HepG2 (cell line): ENCODE measurements around the gene NPC1. TPM values are rescaled to one million over a fixed set of nuclear protein-coding genes. Genes with fewer than 3 reads are reported as not detected.

ENCODE experiments used
- ATAC-seq: fragments of 200-7000 bp; cut with Tn5 transposase; 3 replicates; pipeline ENCODE4 v1.9.1; 2020; ENCODE audit warnings: mild to moderate bottlenecking, moderate library complexity
- BruUV-seq: library from RNA; stranded (reverse); fragments of 400-500 nt; replicated peaks from 2 replicates; lab custom pipeline; 2021; lab: Mats Ljungman, UMichigan
- CTCF ChIA-PET: fragments of 300-600 bp; formaldehyde crosslinking; extraction: SDS; loops from one replicate; lab custom pipeline; 2021; ENCODE audit warnings: low total read pairs, inconsistent platforms, low intra/inter-chr PET ratio; lab: Yijun Ruan, JAX
- POLR2A ChIA-PET: fragments of 350-600 bp; sonication (Branson Sonifier 250); formaldehyde crosslinking; loops from one replicate; lab custom pipeline; 2020; ENCODE audit warnings: antibody characterized with exemption, inconsistent platforms; lab: Yijun Ruan, JAX
- DNase-seq: peaks from one replicate; pipeline ENCODE4 v3.0.0-alpha.2; 2015; ENCODE audit warnings: low spot score
- FAIRE-seq: peaks from 3 replicates; lab custom pipeline; 2011; peaks lifted over from hg19 to GRCh38; lab: Jason Lieb, UNC
- H2AFZ ChIP-seq: one replicate; pipeline ENCODE4 v1.6.1; 2011; ENCODE audit warnings: low read length, inconsistent platforms
- H3K27ac ChIP-seq: fragments of 300-600 bp; 3 replicates; pipeline ENCODE4 v1.8.0; 2011; ENCODE audit warnings: mixed run types, mild to moderate bottlenecking, mixed read lengths, low read length, inconsistent platforms; ENCODE audit not compliant: insufficient read depth; ENCODE audit errors: extremely low read length
- H3K27me3 ChIP-seq, 2 experiments: fragments of 200-600 bp in 1 of 2; 2 replicates in 1 of 2; 3 replicates in 1 of 2; pipeline versions ENCODE4 v1.6.0 to v1.8.0; 2011; ENCODE audit warnings: low read length in 2 of 2, mild to moderate bottlenecking in 2 of 2, moderate library complexity in 2 of 2, inconsistent platforms in 1 of 2; ENCODE audit not compliant: insufficient read depth in 2 of 2, control insufficient read depth in 1 of 2
- H3K36me3 ChIP-seq, 2 experiments: fragments of 200-600 bp in 1 of 2; replicated peaks in 1 of 2; 2 replicates in 1 of 2; 3 replicates in 1 of 2; pipeline versions ENCODE4 v1.5.1 to v1.8.0; 2011; ENCODE audit warnings: low read length in 2 of 2, inconsistent platforms in 1 of 2; ENCODE audit not compliant: insufficient read depth in 2 of 2, control insufficient read depth in 1 of 2
- H3K4me1 ChIP-seq: 2 replicates; pipeline ENCODE4 v1.5.1; 2012; ENCODE audit warnings: low read length, inconsistent platforms; ENCODE audit not compliant: insufficient read depth
- H3K4me2 ChIP-seq: 2 replicates; pipeline ENCODE4 v1.6.0; 2011; ENCODE audit warnings: low read depth, low read length, inconsistent platforms
- H3K4me3 ChIP-seq, 3 experiments: fragments of 200-600 bp in 1 of 3; sonication (generic), shearing (Covaris generic) in 1 of 3; replicated peaks in 1 of 3; 2 replicates each; pipeline ENCODE4 v1.5.1; 2011 to 2016; ENCODE audit warnings: low read length in 3 of 3, inconsistent platforms in 2 of 3, low read depth in 2 of 3, mild to moderate bottlenecking in 2 of 3, control low read depth in 1 of 3, mixed read lengths in 1 of 3; ENCODE audit not compliant: insufficient read depth in 1 of 3
- H3K79me2 ChIP-seq: one replicate; pipeline ENCODE4 v1.6.1; 2011; ENCODE audit warnings: low read length, inconsistent platforms; ENCODE audit not compliant: insufficient read depth
- H3K9ac ChIP-seq: 2 replicates; pipeline ENCODE4 v1.6.0; 2011; ENCODE audit warnings: mild to moderate bottlenecking, low read depth, low read length, inconsistent platforms; ENCODE audit not compliant: insufficient read depth
- H3K9me3 ChIP-seq: 2 replicates; pipeline ENCODE4 v1.5.1; 2012; ENCODE audit warnings: mild to moderate bottlenecking, low read length
- H4K20me1 ChIP-seq: 2 replicates; pipeline ENCODE4 v1.6.0; 2011; ENCODE audit warnings: inconsistent platforms, mild to moderate bottlenecking, low read length, moderate library complexity; ENCODE audit not compliant: insufficient read depth
- ARNT2 ChIP-seq: sonication (generic); formaldehyde crosslinking; IDR thresholded peaks from 2 replicates; pipeline ENCODE4 v1.8.0; 2022; ENCODE audit warnings: mild to moderate bottlenecking, low read depth, missing genetic modification reagents, moderate library complexity
- MAFK ChIP-seq, 2 experiments: IDR thresholded peaks in 1 of 2; conservative IDR thresholded peaks in 1 of 2; 2 replicates each; pipeline ENCODE4 v1.6.1; 2011; ENCODE audit warnings: improper control_type of control experiment in 2 of 2, low read length in 2 of 2
- MIXL1 ChIP-seq: IDR thresholded peaks from 2 replicates; pipeline ENCODE4 v1.6.1; 2016
- PPARG ChIP-seq: conservative IDR thresholded peaks from 2 replicates; pipeline ENCODE4 v1.6.1; 2016; ENCODE audit warnings: missing biosample characterization, missing genetic modification reagents
- RXRB ChIP-seq: IDR thresholded peaks from 2 replicates; pipeline ENCODE4 v1.6.1; 2016; ENCODE audit warnings: borderline replicate concordance, missing genetic modification reagents, missing compliant biosample characterization
- SRSF4 ChIP-seq: fragments of 200-400 bp; formaldehyde crosslinking; IDR thresholded peaks from one replicate; pipeline ENCODE4 v1.6.1; 2018; ENCODE audit warnings: mild to moderate bottlenecking, low read depth, low read length, moderate library complexity; ENCODE audit not compliant: poor library complexity, severe bottlenecking
- TCF7 ChIP-seq: sonication (generic); IDR thresholded peaks from 2 replicates; pipeline ENCODE4 v1.6.1; 2016; ENCODE audit warnings: antibody characterized with exemption, low read depth
- XRCC5 ChIP-seq: fragments of 200-400 bp; formaldehyde crosslinking; optimal IDR thresholded peaks from 2 replicates; pipeline ENCODE3; 2017; ENCODE audit warnings: mild to moderate bottlenecking, low read length
- ZNF350 ChIP-seq: sonication (generic); formaldehyde crosslinking; IDR thresholded peaks from 2 replicates; pipeline ENCODE4 v1.4.0; 2020; ENCODE audit warnings: mild to moderate bottlenecking, low read depth, missing genetic modification reagents, borderline replicate concordance
- ZNF678 ChIP-seq: sonication (generic); formaldehyde crosslinking; IDR thresholded peaks from 2 replicates; pipeline ENCODE4 v1.4.0; 2020; ENCODE audit warnings: mild to moderate bottlenecking, missing genetic modification reagents
- WGBS: methylation state at CpG from one replicate; pipeline ENCODE4 v1.1.6; 2017; ENCODE audit warnings: low lambda C conversion rate; 5-methylcytosine and 5-hydroxymethylcytosine counted together
- in situ Hi-C: cut with HindIII; loops from 2 replicates; pipeline ENCODE4 v1.10.0; 2017; ENCODE audit warnings: low pct_unique_long_range_greater_than_20kb; ENCODE audit not compliant: extremely low pct_ligation_motif_present
- intact Hi-C: fragments of 100-400 bp; cut with micrococcal nuclease; formaldehyde crosslinking; loops from one replicate; pipeline ENCODE4 v1.10.0; 2022; ENCODE audit not compliant: unreplicated experiment
- polyA plus RNA-seq, 8 experiments: library from polyadenylated mRNA; depleted of rRNA in 3 of 8; stranded (reverse) in 7 of 8; unstranded in 1 of 8; fragments of >200 nt; fragmentation: Illumina TruSeq in 4 of 8; extraction: Trizol in 4 of 8; gene quantifications; 2 replicates each; pipeline versions ENCODE4 v1.2.1 to v1.2.3, GENCODE V29; 2011 to 2016; ENCODE audit warnings: low read depth in 4 of 8, missing spikeins in 1 of 8, mixed read lengths in 1 of 8; ENCODE audit not compliant: insufficient read depth in 1 of 8
- total RNA-seq, 5 experiments: library from RNA; depleted of rRNA; stranded (reverse); fragments of >200 nt; fragmentation: Illumina TruSeq; extraction: Trizol; gene quantifications; 2 replicates each; pipeline ENCODE4 v1.2.3, GENCODE V29; 2016; ENCODE audit warnings: low read depth in 1 of 5
- TF ChIP-seq, protein P1 (sequence below), 2 experiments: sonication (generic) in 1 of 2; formaldehyde crosslinking in 1 of 2; IDR thresholded peaks; 2 replicates each; pipeline versions ENCODE4 v1.4.0 to v1.6.1; 2018 to 2020; ENCODE audit warnings: missing genetic modification reagents in 2 of 2, borderline replicate concordance in 1 of 2, low read depth in 1 of 2, mild to moderate bottlenecking in 1 of 2, missing biosample characterization in 1 of 2
- TF ChIP-seq, protein P2 (sequence below): sonication (generic); formaldehyde crosslinking; IDR thresholded peaks from 2 replicates; pipeline ENCODE4 v1.4.0; 2020; ENCODE audit warnings: missing genetic modification reagents, mild to moderate bottlenecking, borderline replicate concordance

Gene NPC1
- total and polyA plus RNA-seq, 2 of the 13 experiments (the other 11 are each of a cell fraction or from before 2014, with no cell fraction given): 46.5 to 114 TPM

DNA sequence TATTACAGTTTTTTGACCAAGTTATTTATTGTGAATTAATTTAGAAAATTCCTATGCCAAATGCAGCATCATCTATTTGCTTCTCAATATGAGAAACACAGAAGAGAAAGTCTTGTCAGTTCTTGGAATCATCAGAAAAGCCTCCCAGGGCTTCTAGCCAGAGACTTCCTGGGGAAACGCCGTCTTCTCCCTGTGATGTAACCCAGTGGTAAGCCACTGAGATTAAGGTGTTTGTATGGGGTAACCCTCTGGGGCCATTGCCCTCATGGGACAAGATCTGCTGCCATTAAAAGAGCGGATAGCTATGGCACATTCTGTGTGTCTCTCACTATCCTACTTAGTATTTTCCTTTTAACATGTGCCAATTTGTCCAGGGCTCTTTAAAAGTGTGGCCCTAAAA lies 48.4 kb upstream of the NPC1 start:
- in situ Hi-C loops: no loop called here
- Histone ChIP-seq H4K20me1 (no peaks in the 10 kb centered on the region), H3K27ac (no peak overlapping the region), H3K36me3 (no peaks in the 10 kb centered on the region)
- no TSS peak for BruUV-seq
- 33% methylated on average over 3 of the region's 3 CpGs for WGBS
- TF ChIP-seq XRCC5: no peak
- no peak for TF ChIP-seq SRSF4
- TF ChIP-seq MIXL1 (CRISPR knock-in tag): no peak
- no peak for TF ChIP-seq ZNF678 (CRISPR knock-in tag)
- TF ChIP-seq, protein P1, sequence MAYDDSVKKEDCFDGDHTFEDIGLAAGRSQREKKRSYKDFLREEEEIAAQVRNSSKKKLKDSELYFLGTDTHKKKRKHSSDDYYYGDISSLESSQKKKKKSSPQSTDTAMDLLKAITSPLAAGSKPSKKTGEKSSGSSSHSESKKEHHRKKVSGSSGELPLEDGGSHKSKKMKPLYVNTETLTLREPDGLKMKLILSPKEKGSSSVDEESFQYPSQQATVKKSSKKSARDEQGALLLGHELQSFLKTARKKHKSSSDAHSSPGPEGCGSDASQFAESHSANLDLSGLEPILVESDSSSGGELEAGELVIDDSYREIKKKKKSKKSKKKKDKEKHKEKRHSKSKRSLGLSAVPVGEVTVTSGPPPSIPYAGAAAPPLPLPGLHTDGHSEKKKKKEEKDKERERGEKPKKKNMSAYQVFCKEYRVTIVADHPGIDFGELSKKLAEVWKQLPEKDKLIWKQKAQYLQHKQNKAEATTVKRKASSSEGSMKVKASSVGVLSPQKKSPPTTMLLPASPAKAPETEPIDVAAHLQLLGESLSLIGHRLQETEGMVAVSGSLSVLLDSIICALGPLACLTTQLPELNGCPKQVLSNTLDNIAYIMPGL (CRISPR knock-in tag; IDR thresholded peaks at IDR 0.05; ENCODE audit: borderline replicate concordance in 1 of 2, low read depth in 1 of 2): no peak
- no peak for TF ChIP-seq RXRB
- TF ChIP-seq ARNT2 (CRISPR knock-in tag): no peak
- TF ChIP-seq, protein P2, sequence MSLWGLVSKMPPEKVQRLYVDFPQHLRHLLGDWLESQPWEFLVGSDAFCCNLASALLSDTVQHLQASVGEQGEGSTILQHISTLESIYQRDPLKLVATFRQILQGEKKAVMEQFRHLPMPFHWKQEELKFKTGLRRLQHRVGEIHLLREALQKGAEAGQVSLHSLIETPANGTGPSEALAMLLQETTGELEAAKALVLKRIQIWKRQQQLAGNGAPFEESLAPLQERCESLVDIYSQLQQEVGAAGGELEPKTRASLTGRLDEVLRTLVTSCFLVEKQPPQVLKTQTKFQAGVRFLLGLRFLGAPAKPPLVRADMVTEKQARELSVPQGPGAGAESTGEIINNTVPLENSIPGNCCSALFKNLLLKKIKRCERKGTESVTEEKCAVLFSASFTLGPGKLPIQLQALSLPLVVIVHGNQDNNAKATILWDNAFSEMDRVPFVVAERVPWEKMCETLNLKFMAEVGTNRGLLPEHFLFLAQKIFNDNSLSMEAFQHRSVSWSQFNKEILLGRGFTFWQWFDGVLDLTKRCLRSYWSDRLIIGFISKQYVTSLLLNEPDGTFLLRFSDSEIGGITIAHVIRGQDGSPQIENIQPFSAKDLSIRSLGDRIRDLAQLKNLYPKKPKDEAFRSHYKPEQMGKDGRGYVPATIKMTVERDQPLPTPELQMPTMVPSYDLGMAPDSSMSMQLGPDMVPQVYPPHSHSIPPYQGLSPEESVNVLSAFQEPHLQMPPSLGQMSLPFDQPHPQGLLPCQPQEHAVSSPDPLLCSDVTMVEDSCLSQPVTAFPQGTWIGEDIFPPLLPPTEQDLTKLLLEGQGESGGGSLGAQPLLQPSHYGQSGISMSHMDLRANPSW (CRISPR knock-in tag): no peak
- no peak for TF ChIP-seq TCF7
- no peak for TF ChIP-seq ZNF350
- no peak for TF ChIP-seq MAFK (conservative IDR thresholded peaks at IDR 0.05 in 1 of 2, IDR thresholded peaks at IDR 0.05 in 1 of 2; ENCODE audit: low read length in 2 of 2)
- TF ChIP-seq PPARG (CRISPR knock-in tag): no peak
- TF ChIP-seq, all 625 proteins: peak for 0
- FAIRE-seq (no peak), DNase-seq (no peak), ATAC-seq (no peak)
- ChIA-PET CTCF (no interaction called here), POLR2A (no interaction called here)
- H3K4me3 ChIP-seq: no peak overlapping the region
- H3K4me2 ChIP-seq: no peak overlapping the region
- H2AFZ ChIP-seq: no peak overlapping the region
- H3K79me2 ChIP-seq: no peaks in the 10 kb centered on the region
- intact Hi-C loops: no loop called here
- H3K27me3 ChIP-seq: no peaks in the 10 kb centered on the region
- peaks cover 30% of the 10 kb centered on the region for H3K4me1 ChIP-seq
- H3K9ac ChIP-seq: no peak overlapping the region
- no peaks in the 10 kb centered on the region for H3K9me3 ChIP-seq
